ENCODE results near the gene FGF22. TPM values are rescaled to one million over a fixed set of nuclear protein-coding genes. Genes with fewer than 3 reads are reported as not detected.
A peak's percentile ranks its signal among the peaks of the same experiment; 100 is the strongest.

FGF22 gene
- total and polyA plus RNA-seq, 2 experiments from 2014 or later = 0.70 TPM; not detected in 1

DNA sequence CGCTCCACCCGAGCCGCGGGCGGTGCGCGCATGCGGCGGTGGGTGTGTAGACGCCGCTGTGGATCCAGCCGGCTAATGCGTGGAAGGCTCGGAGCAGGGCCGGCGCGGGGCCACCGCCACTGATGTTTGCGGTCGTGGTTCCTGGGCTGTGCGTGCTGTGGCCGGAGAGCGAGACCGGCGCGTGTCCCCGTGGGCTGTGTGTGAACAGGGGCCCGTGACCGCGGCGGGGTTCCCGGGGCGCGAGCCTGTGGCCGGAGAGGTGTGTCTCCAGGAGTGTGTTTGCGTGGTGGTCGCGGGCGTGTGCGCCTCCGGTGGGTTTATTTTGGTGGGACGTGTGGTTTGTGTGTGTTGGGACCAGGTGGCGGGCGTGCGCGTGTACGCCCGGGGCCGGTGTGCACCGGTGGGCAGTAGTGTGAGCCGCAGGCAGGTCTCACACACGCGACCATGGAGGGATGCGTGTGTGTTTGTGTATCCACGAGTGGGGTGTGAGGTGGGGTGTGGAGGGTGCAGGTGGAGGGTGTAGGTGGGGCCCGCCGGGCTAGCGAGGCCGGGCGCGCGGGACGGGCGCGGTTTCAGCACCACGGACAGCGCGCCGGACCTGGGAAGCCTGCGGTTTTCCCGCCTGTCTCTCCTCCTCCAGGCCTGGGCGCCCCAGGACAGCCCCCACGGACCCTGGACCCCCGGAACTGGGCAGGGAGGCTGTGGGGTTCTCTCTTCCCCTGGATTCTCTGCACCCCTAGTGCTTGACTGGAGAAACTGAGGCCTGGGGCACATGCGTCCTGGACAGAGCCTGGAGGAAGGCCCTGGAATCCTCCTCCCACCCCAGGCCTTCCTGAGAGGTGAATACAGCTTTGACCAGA, 48.4 kb upstream of the FGF22 start:
- no peak overlapping the region for H3K4me2 ChIP-seq
- no peak overlapping the region for H2AFZ ChIP-seq
- DNase-seq (ENCODE audit: low spot score) = peak; percentile 77
- WGBS (ENCODE audit: low lambda C conversion rate, missing lambda C conversion rate) = 65% methylated on average over 52 of the region's 75 CpGs
- H3K4me3 ChIP-seq = no peak overlapping the region
- H3K27ac ChIP-seq = no peak overlapping the region
- no peaks in the 10 kb centered on the region for H4K20me1 ChIP-seq (ENCODE audit: insufficient read depth, poor library complexity, severe bottlenecking)
- TF ChIP-seq EZH2 (IDR thresholded peaks at IDR 0.05; ENCODE audit: borderline replicate concordance) (peak; percentile 43), CTCF (IDR thresholded peaks at IDR 0.05; ENCODE audit: poor library complexity) (no peak), EZH2phosphoT487 (IDR thresholded peaks at IDR 0.05; ENCODE audit: low read depth, severe bottlenecking, unreplicated experiment) (no peak)
- H3K9me3 ChIP-seq (ENCODE audit: low read depth) = no peaks in the 10 kb centered on the region
- H3K79me2 ChIP-seq = no peaks in the 10 kb centered on the region
- H3K27me3 ChIP-seq = peaks cover 38% of the 10 kb centered on the region
- no peaks in the 10 kb centered on the region for H3K36me3 ChIP-seq (replicated peaks; ENCODE audit: insufficient read depth, low read depth)
- no peaks in the 10 kb centered on the region for H3K4me1 ChIP-seq (ENCODE audit: insufficient read depth)
- H3K9me2 ChIP-seq (replicated peaks; ENCODE audit: insufficient read depth) = no peaks in the 10 kb centered on the region

DNA sequence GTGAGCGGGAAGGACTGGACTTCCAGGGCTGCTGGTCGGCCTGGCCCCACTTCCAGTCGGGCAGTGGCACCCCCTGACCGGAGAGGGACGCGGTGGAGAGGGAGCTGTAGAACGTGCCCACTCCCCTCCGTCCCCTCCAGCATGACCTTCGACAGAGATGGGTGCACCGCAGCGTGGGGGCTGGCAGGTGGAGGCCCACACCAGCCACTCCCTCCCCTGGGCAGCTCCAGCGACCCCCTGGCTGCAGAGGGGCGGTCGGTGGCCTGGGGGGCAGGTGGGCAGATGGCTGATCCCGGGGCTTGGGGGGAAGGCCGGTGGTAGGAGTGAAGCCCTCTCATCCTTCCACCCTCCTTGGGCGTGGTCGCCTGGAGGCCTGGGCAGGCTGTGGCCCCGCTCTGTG, 47.6 kb upstream of the FGF22 start:
- Histone ChIP-seq H3K4me2 (no peak overlapping the region), H3K27me3 (peaks cover 38% of the 10 kb centered on the region)

DNA sequence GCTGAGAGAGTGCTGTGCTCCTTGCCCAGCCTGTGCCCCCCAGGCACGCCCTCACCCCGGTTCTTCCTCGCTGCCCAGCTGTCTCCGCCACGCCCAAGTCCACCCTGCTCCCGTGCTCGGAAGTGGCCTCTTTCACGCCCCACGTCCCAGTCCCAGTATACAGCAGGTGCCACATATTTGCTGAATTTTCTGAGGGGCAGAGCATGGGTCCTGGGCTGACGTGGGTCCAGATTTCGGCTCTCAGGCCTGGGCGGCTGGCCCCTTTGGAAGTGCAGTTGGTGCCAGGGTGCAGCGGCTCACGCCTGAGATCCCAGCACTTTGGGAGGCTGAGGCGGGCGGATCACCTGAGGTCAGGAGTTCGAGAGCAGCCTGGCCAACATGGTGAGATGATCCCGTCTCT, 46.6 kb upstream of the FGF22 start:
- Histone ChIP-seq H3K36me3 (replicated peaks; ENCODE audit: insufficient read depth, low read depth) (no peaks in the 10 kb centered on the region), H3K4me2 (no peak overlapping the region), H2AFZ (no peak overlapping the region), H3K27me3 (peaks cover 35% of the 10 kb centered on the region), H3K9me2 (replicated peaks; ENCODE audit: insufficient read depth) (no peaks in the 10 kb centered on the region), H4K20me1 (ENCODE audit: insufficient read depth, poor library complexity, severe bottlenecking) (no peaks in the 10 kb centered on the region), H3K9me3 (ENCODE audit: low read depth) (no peaks in the 10 kb centered on the region), H3K27ac (no peak overlapping the region), H3K4me1 (ENCODE audit: insufficient read depth) (no peaks in the 10 kb centered on the region), H3K79me2 (no peaks in the 10 kb centered on the region), H3K4me3 (no peak overlapping the region)
- TF ChIP-seq EZH2phosphoT487 (IDR thresholded peaks at IDR 0.05; ENCODE audit: low read depth, severe bottlenecking, unreplicated experiment) = no peak
- TF ChIP-seq CTCF (IDR thresholded peaks at IDR 0.05; ENCODE audit: poor library complexity) = no peak
- TF ChIP-seq EZH2 (IDR thresholded peaks at IDR 0.05; ENCODE audit: borderline replicate concordance) = no peak
- DNase-seq (ENCODE audit: low spot score) = no peak
- 91% methylated on average over 17 of the region's 18 CpGs for WGBS (ENCODE audit: low lambda C conversion rate, missing lambda C conversion rate)

More for the DNA sequence above, 47.6 kb upstream of the FGF22 start:
- Histone ChIP-seq H3K4me3 (no peak overlapping the region), H2AFZ (no peak overlapping the region), H3K27ac (no peak overlapping the region), H3K4me1 (ENCODE audit: insufficient read depth) (no peaks in the 10 kb centered on the region), H3K79me2 (no peaks in the 10 kb centered on the region), H4K20me1 (ENCODE audit: insufficient read depth, poor library complexity, severe bottlenecking) (no peaks in the 10 kb centered on the region), H3K9me2 (replicated peaks; ENCODE audit: insufficient read depth) (no peaks in the 10 kb centered on the region), H3K9me3 (ENCODE audit: low read depth) (no peaks in the 10 kb centered on the region), H3K36me3 (replicated peaks; ENCODE audit: insufficient read depth, low read depth) (no peaks in the 10 kb centered on the region)
- TF ChIP-seq CTCF (IDR thresholded peaks at IDR 0.05; ENCODE audit: poor library complexity) (no peak), EZH2phosphoT487 (IDR thresholded peaks at IDR 0.05; ENCODE audit: low read depth, severe bottlenecking, unreplicated experiment) (no peak)
- 91% methylated on average over 10 of the region's 19 CpGs for WGBS (ENCODE audit: low lambda C conversion rate, missing lambda C conversion rate)
- DNase-seq (ENCODE audit: low spot score) = no peak
